ENCODE data around the gene DLK2. TPM values are rescaled to one million over a fixed set of nuclear protein-coding genes. Genes with fewer than 3 reads are reported as not detected.

DLK2 gene
- total and polyA plus RNA-seq, 2 of the 13 experiments (the other 11 are each of a cell fraction or from before 2014, with no cell fraction given), result 1.2 to 3.8 TPM

- TF ChIP-seq THRA (CRISPR knock-in tag; IDR thresholded peaks at IDR 0.05; ENCODE audit: borderline replicate concordance) (no peak), NFKBIZ (CRISPR knock-in tag; IDR thresholded peaks at IDR 0.05) (no peak), HNRNPK (IDR thresholded peaks at IDR 0.05; ENCODE audit: low read depth, low read length, poor library complexity, severe bottlenecking) (no peak), KAT8 (CRISPR knock-in tag; IDR thresholded peaks at IDR 0.05) (peak; percentile 57), NONO (IDR thresholded peaks at IDR 0.05) (no peak), NONO (CRISPR knock-in tag; conservative IDR thresholded peaks at IDR 0.05) (no peak), MZF1 (CRISPR knock-in tag; IDR thresholded peaks at IDR 0.05; ENCODE audit: borderline replicate concordance) (peak; percentile 80; the same call in 1 of the 2 replicates), MEIS2 (CRISPR knock-in tag; IDR thresholded peaks at IDR 0.05) (peak; percentile 96), IKZF5 (CRISPR knock-in tag; IDR thresholded peaks at IDR 0.05) (peak; percentile 95), HMG20B (CRISPR knock-in tag; conservative IDR thresholded peaks at IDR 0.05) (0 out of 2 replicates have a peak, but pooled peaks have one; percentile 13), ZNF333 (CRISPR knock-in tag; IDR thresholded peaks at IDR 0.05; ENCODE audit: borderline replicate concordance) (no peak), ARNT2 (CRISPR knock-in tag; IDR thresholded peaks at IDR 0.05; ENCODE audit: low read depth) (no peak), ZKSCAN5 (CRISPR knock-in tag; IDR thresholded peaks at IDR 0.05) (peak; percentile 24; the same call in 1 of the 2 replicates), LRRFIP1 (CRISPR knock-in tag; conservative IDR thresholded peaks at IDR 0.05) (no peak), ARID5B (CRISPR knock-in tag; IDR thresholded peaks at IDR 0.05) (peak; percentile 83), HIVEP1 (CRISPR knock-in tag; IDR thresholded peaks at IDR 0.05) (0 out of 2 replicates have a peak, but pooled peaks have one; percentile 58), MTERF4 (CRISPR knock-in tag; IDR thresholded peaks at IDR 0.05) (no peak), ZBTB38 (CRISPR knock-in tag; IDR thresholded peaks at IDR 0.05) (no peak)
Observed at GRCh38 chr6:43488667-43489276, 33.4 kb upstream of the DLK2 start (continued).
